ENCODE measurements around the gene TLN1.
A peak's percentile ranks its signal among the peaks of the same experiment; 100 is the strongest.

TLN1 gene

GRCh38 chr9:35690294-35690613 lies 41.7 kb downstream of the TLN1 start:
- peak overlapping the region; percentile 83 for H3K27ac Mint-ChIP-seq
- H3K4me3 Mint-ChIP-seq, result peak overlapping the region; percentile 75
- no peak for ATAC-seq
- H3K27me3 Mint-ChIP-seq, result no peaks in the 10 kb centered on the region
- H3K9me3 Mint-ChIP-seq, result no peaks in the 10 kb centered on the region
- no peaks in the 10 kb centered on the region for H3K36me3 Mint-ChIP-seq
- H3K4me1 Mint-ChIP-seq, result peaks cover 20% of the 10 kb centered on the region

GRCh38 chr9:35689542-35690293 lies 42.3 kb downstream of the TLN1 start, which contains the start of gene TPM2:
Gene TPM2, minus strand, starts transcription at chr9:35689925. Its CDS starts 108 bp downstream, at chr9:35689817.
- H3K27me3 Mint-ChIP-seq, result no peaks in the 10 kb centered on the region
- H3K36me3 Mint-ChIP-seq, result no peaks in the 10 kb centered on the region
- H3K4me1 Mint-ChIP-seq, result peaks cover 20% of the 10 kb centered on the region
- H3K27ac Mint-ChIP-seq, result peak within 1 kb of the TSS; percentile 83
- no peaks in the 10 kb centered on the region for H3K9me3 Mint-ChIP-seq
- ATAC-seq, result peak; percentile 61
- H3K4me3 Mint-ChIP-seq, result peak within 1 kb of the TSS; percentile 95

DNA sequence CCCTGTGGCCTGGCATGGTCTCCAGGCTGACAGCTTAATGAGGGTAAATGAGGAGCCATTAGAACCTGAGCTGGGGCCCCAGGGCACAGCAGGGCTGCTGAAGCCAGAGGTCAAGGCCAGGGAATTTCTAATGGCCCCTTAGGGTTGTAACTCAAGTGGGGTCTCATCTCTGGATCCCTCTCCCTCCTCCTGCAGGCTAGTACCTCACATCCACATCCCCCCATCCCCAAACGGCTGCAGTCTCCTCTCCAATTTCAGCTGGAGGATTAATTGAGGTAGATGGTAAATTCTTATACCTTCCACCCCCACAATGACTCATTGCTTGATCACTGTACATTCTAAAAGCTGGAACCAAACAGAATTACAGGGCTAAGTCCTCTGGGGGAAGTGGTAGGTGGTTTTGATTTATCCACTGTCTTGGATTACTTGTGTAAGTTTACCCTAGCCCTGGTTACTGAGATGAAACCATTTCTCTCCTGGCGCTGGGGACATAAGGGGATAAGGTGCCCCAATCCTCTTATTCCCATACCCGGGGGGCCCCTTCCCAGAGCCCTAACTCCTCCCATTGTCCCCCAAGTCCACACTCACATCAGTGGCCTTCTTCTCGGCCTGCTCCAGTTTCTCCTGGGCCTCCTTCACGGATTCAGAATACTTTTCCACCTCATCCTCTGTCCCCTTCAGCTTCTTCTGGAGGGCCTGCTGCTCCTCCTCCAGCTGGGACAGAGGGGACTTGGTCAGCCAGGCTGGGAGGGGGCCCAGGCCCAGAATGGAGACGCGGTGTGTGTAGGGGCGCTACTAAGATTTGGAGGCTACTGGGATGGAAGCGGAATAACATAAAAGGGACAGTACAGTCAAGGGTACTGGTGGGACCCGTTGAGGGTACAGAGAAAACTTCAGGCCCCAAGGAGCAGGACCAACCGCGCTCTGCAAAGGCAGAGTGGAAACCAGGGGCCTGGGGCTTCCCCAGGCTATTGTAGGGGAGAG lies 43.1 kb downstream of the TLN1 start:
- Mint-ChIP-seq H3K27me3 (no peaks in the 10 kb centered on the region), H3K4me1 (peaks cover 20% of the 10 kb centered on the region), H3K9me3 (no peaks in the 10 kb centered on the region), H3K4me3 (peak overlapping the region; percentile 26), H3K36me3 (no peaks in the 10 kb centered on the region), H3K27ac (peak overlapping the region; percentile 3)
- no peak for ATAC-seq

- no peak overlapping the region for H3K27ac Mint-ChIP-seq
- H3K27me3 Mint-ChIP-seq, result no peaks in the 10 kb centered on the region
- H3K9me3 Mint-ChIP-seq, result no peaks in the 10 kb centered on the region
- no peak overlapping the region for H3K4me3 Mint-ChIP-seq
- no peaks in the 10 kb centered on the region for H3K36me3 Mint-ChIP-seq
- peaks cover 20% of the 10 kb centered on the region for H3K4me1 Mint-ChIP-seq
- ATAC-seq, result no peak
Measured at GRCh38 chr9:35687972-35688557, 43.9 kb downstream of the TLN1 start.

GRCh38 chr9:35687306-35687705 lies 44.7 kb downstream of the TLN1 start:
- no peaks in the 10 kb centered on the region for H3K9me3 Mint-ChIP-seq
- H3K27me3 Mint-ChIP-seq, result no peaks in the 10 kb centered on the region
- no peaks in the 10 kb centered on the region for H3K36me3 Mint-ChIP-seq
- no peak for ATAC-seq
- no peak overlapping the region for H3K27ac Mint-ChIP-seq
- H3K4me1 Mint-ChIP-seq, result peaks cover 20% of the 10 kb centered on the region
- H3K4me3 Mint-ChIP-seq, result no peak overlapping the region

- Mint-ChIP-seq H3K9me3 (no peaks in the 10 kb centered on the region), H3K27me3 (no peaks in the 10 kb centered on the region), H3K4me1 (peaks cover 26% of the 10 kb centered on the region), H3K27ac (no peak overlapping the region), H3K36me3 (no peaks in the 10 kb centered on the region), H3K4me3 (no peak overlapping the region)
- no peak for ATAC-seq
Measured at GRCh38 chr9:35686222-35687203, 45.5 kb downstream of the TLN1 start.

- H3K27ac Mint-ChIP-seq, result no peak overlapping the region
Measured at GRCh38 chr9:35685506-35685905, 46.5 kb downstream of the TLN1 start.

DNA sequence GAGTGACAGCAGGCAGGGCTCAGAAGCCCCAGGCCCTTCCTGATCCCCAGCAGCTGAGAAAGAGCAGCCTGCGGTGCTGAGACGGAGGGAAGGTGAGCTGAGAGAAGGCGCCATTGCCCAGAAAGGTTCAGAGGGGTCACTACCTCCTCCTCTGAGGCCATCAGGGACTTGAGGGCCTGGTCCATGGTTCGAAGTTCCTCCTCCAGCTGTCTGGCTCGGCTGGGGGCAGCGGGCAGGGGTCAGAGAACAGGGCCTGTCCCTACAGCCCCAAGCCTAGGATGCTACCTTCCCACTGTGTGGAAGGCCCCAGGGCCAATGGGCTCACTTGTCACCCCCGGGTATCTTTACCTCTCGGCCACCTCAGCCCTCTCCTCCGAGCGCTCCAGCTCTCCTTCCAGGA lies 47.1 kb downstream of the TLN1 start:
- Mint-ChIP-seq H3K27me3 (no peaks in the 10 kb centered on the region), H3K27ac (no peak overlapping the region), H3K9me3 (no peaks in the 10 kb centered on the region), H3K4me3 (no peak overlapping the region), H3K4me1 (peaks cover 33% of the 10 kb centered on the region), H3K36me3 (no peaks in the 10 kb centered on the region)
- ATAC-seq, result no peak

More at GRCh38 chr9:35685506-35685905, 46.5 kb downstream of the TLN1 start:
- H3K4me1 Mint-ChIP-seq, result peaks cover 27% of the 10 kb centered on the region
- no peaks in the 10 kb centered on the region for H3K27me3 Mint-ChIP-seq
- H3K36me3 Mint-ChIP-seq, result no peaks in the 10 kb centered on the region
- no peaks in the 10 kb centered on the region for H3K9me3 Mint-ChIP-seq
- ATAC-seq, result no peak
- H3K4me3 Mint-ChIP-seq, result no peak overlapping the region

DNA sequence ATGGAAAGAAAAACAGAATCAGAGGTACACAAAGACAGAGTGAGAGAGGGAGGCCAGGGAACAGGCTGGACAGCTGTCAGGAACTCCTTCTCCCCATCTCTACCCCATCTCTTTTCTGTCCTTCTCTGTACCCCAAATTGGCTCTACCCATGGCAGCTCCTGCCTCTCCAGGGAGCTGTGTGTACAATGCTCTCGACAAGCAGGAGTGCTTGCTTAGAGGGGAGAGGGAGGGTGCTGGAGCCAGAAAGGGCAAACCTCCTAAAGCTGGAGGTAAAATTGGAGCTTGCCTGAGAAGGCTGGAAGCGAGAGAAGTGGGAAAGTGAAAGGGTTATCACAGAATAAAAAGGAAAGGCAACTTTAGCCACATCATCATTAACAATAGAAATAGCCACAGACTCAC lies 48.7 kb downstream of the TLN1 start:
- Mint-ChIP-seq H3K27me3 (no peaks in the 10 kb centered on the region), H3K4me3 (no peak overlapping the region), H3K9me3 (no peaks in the 10 kb centered on the region), H3K4me1 (peaks cover 31% of the 10 kb centered on the region), H3K36me3 (no peaks in the 10 kb centered on the region), H3K27ac (no peak overlapping the region)
- ATAC-seq, result no peak

GRCh38 chr9:35682520-35683315 lies 49.3 kb downstream of the TLN1 start:
- Mint-ChIP-seq H3K4me1 (peaks cover 31% of the 10 kb centered on the region), H3K36me3 (no peaks in the 10 kb centered on the region), H3K27ac (peak overlapping the region; percentile 42), H3K4me3 (no peak overlapping the region), H3K9me3 (no peaks in the 10 kb centered on the region), H3K27me3 (no peaks in the 10 kb centered on the region)
- no peak for ATAC-seq

DNA sequence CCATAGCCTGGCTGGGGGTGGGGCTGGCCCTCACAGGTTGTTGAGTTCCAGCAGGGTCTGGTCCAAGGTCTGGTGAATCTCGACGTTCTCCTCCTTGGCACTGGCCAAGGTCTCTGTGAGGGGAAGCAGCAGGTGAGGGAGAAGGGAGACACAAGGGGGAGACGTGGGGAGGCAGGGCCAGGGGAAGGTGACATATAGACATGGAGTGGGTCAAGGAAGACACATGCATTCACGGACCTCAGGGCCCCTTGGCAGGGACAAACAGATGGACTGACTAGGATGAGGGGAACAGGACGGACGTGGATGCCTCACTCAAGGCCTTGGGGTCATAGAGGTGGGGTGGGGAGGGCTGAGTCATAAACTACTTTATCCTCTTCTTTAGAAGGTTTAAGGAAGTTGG lies 49.9 kb downstream of the TLN1 start:
- H3K4me1 Mint-ChIP-seq, result peaks cover 31% of the 10 kb centered on the region
- H3K36me3 Mint-ChIP-seq, result no peaks in the 10 kb centered on the region
- no peak for ATAC-seq
- H3K4me3 Mint-ChIP-seq, result no peak overlapping the region
- peak overlapping the region; percentile 42 for H3K27ac Mint-ChIP-seq
- H3K27me3 Mint-ChIP-seq, result no peaks in the 10 kb centered on the region
- no peaks in the 10 kb centered on the region for H3K9me3 Mint-ChIP-seq

GRCh38 chr9:35681341-35682002 lies 50.5 kb downstream of the TLN1 start:
- H3K4me1 Mint-ChIP-seq, result peaks cover 32% of the 10 kb centered on the region
- no peaks in the 10 kb centered on the region for H3K9me3 Mint-ChIP-seq
- ATAC-seq, result no peak
- H3K27me3 Mint-ChIP-seq, result no peaks in the 10 kb centered on the region
- H3K27ac Mint-ChIP-seq, result peak overlapping the region; percentile 42
- no peak overlapping the region for H3K4me3 Mint-ChIP-seq
- H3K36me3 Mint-ChIP-seq, result no peaks in the 10 kb centered on the region

- Mint-ChIP-seq H3K36me3 (no peaks in the 10 kb centered on the region), H3K4me1 (peaks cover 37% of the 10 kb centered on the region), H3K9me3 (no peaks in the 10 kb centered on the region), H3K4me3 (peak overlapping the region; percentile 27), H3K27ac (peak overlapping the region; percentile 71), H3K27me3 (no peaks in the 10 kb centered on the region)
- peak; percentile 81 for ATAC-seq
Measured at GRCh38 chr9:35680331-35681105, 51.5 kb downstream of the TLN1 start.

Measured in stimulated activated memory B cell treated with anti-CD40 and anti-IgM and Interleukin-4, amounts not matched to agents 10 μg/mL and 1 μg/mL and 100 μg/mL, for 72 hours (primary cell).